ENCODE data around the gene TTC22. TPM values are rescaled to one million over a fixed set of nuclear protein-coding genes. Genes with fewer than 3 reads are reported as not detected.

The TTC22 gene
- total and polyA plus RNA-seq, 8 donors, result 4.2 to 65.2 (median 21.6) TPM

DNA sequence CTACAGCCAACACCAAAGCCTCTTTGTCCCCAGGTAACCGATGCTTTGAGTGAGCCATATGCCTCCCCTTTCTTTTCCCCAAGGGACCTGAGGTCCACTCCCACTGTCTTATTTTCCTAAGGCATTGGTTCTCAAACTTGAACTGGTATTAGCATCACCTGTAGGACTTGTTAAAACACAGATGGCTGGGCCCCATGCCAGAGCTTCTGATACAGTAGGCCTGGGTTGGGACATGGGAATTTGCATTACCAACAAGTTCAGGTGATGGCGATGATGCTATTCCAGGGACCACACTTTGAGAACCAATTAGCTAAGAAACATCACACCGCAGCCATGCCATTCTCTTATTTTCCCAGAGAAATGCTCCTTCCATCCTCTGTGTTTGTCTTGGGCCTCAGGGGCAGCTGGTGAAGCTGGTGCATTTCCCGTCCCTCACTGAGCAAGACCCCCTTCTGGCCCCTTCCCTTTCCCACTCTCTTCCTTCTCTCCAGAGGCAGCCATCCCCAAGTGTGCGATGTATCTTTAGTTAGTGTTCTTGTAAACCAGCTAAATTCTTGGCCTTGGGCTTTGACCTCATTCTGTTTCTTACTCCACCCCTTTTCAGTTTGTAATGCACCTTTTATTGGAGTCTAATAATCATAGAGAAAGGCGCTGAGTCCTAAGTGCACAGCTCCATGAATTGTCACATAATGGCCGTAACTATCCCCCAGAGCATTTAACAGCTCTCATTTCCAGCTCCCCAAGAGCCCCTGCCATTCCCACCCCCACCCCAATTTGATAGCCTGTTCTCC, 14.2 kb upstream of the TTC22 start:
- 76 to 90% (median 87%) methylated on average over 7 of the region's 7 CpGs for WGBS, 5 donors
- Histone ChIP-seq H3K27ac (no peak overlapping the region), H3K4me1 (peaks cover 0 to 4% (median 2%) of the 10 kb centered on the region in 4 donors), H3K36me3 (no peaks in the 10 kb centered on the region), H3K27me3 (no peaks in the 10 kb centered on the region), H3K4me3 (no peak overlapping the region), H3K9me3 (no peaks in the 10 kb centered on the region)
- TF ChIP-seq EP300 (IDR thresholded peaks at IDR 0.05) (no peak), POLR2AphosphoS5 (IDR thresholded peaks at IDR 0.05) (no peak), POLR2A (IDR thresholded peaks at IDR 0.05) (no peak)
- TF ChIP-seq, protein P1, sequence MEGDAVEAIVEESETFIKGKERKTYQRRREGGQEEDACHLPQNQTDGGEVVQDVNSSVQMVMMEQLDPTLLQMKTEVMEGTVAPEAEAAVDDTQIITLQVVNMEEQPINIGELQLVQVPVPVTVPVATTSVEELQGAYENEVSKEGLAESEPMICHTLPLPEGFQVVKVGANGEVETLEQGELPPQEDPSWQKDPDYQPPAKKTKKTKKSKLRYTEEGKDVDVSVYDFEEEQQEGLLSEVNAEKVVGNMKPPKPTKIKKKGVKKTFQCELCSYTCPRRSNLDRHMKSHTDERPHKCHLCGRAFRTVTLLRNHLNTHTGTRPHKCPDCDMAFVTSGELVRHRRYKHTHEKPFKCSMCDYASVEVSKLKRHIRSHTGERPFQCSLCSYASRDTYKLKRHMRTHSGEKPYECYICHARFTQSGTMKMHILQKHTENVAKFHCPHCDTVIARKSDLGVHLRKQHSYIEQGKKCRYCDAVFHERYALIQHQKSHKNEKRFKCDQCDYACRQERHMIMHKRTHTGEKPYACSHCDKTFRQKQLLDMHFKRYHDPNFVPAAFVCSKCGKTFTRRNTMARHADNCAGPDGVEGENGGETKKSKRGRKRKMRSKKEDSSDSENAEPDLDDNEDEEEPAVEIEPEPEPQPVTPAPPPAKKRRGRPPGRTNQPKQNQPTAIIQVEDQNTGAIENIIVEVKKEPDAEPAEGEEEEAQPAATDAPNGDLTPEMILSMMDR (IDR thresholded peaks at IDR 0.05), result no peak
- intact Hi-C loops (cut with DNase I; ENCODE audit: low total_unique reads), result no loop called here
- peak in 1 of 2 donors; percentile 33 for DNase-seq

DNA sequence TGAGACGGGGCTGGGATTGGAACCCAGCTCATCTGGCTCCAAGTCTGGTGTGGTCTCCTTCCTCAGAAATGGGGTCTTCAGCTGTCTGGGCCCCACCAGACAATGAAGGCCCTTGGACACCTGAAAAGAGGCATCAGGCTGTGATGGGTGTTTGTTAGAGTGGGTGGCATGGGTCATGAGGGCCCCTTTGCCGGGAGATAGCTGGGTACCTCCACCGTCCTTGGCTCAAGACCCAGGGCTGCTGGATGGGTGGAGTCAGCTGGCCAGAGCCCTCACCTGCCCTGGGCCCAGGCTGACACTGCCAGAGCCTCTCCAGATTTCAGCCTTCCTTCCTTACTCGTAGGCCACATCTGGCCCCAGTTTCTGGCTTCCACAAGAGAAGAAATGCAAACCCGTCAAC, 13.4 kb upstream of the TTC22 start:
- intact Hi-C loops (cut with DNase I; ENCODE audit: low total_unique reads), result loop anchor here (5.0 kb wide), 1 partner anchor 142 kb away; no protein-coding TSS in a partner anchor
- Histone ChIP-seq H3K4me1 (peaks cover 0 to 6% (median 2%) of the 10 kb centered on the region in 4 donors), H3K27ac (no peak overlapping the region), H3K4me3 (no peak overlapping the region), H3K27me3 (no peaks in the 10 kb centered on the region), H3K9me3 (no peaks in the 10 kb centered on the region), H3K36me3 (no peaks in the 10 kb centered on the region)
- TF ChIP-seq EP300 (IDR thresholded peaks at IDR 0.05) (no peak), POLR2A (IDR thresholded peaks at IDR 0.05) (no peak), POLR2AphosphoS5 (IDR thresholded peaks at IDR 0.05) (no peak)
- TF ChIP-seq, protein P1 (IDR thresholded peaks at IDR 0.05), result no peak
- 74 to 94% (median 86%) methylated on average over 5 of the region's 5 CpGs for WGBS, 5 donors
- DNase-seq, result peak in 1 of 2 donors; percentile 24

DNA sequence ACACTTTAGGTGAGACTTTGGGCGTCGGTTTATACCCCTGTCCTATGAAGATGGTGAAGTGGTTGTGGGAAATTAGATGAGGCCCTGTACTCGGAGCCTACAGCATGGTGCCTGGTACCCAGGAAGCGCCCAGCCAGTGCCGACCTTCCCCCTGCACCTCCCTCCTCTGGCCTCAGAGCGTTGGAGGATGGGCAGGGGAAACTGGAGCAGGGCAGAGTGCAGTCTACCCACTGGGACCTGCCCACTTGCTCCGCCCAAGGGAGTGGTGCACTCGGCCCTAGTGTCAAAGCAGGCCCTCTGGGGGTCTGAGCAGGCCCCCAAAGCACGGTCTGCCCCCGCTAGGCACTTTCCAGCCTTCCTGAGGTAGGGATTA, 13.0 kb upstream of the TTC22 start:
- 66 to 90% (median 69%) methylated on average over 4 to 10 of the region's 10 CpGs for WGBS, 5 donors
- Histone ChIP-seq H3K9me3 (no peaks in the 10 kb centered on the region), H3K27me3 (no peaks in the 10 kb centered on the region), H3K27ac (no peak overlapping the region), H3K4me3 (no peak overlapping the region), H3K36me3 (no peaks in the 10 kb centered on the region), H3K4me1 (peaks cover 0 to 7% (median 3%) of the 10 kb centered on the region in 4 donors)
- intact Hi-C loops (cut with DNase I; ENCODE audit: low total_unique reads), result loop anchor here (5.0 kb wide), 1 partner anchor 142 kb away; no protein-coding TSS in a partner anchor
- TF ChIP-seq POLR2AphosphoS5 (IDR thresholded peaks at IDR 0.05) (no peak), EP300 (IDR thresholded peaks at IDR 0.05) (no peak)
- DNase-seq, result peak; percentile 22 to 47

DNA sequence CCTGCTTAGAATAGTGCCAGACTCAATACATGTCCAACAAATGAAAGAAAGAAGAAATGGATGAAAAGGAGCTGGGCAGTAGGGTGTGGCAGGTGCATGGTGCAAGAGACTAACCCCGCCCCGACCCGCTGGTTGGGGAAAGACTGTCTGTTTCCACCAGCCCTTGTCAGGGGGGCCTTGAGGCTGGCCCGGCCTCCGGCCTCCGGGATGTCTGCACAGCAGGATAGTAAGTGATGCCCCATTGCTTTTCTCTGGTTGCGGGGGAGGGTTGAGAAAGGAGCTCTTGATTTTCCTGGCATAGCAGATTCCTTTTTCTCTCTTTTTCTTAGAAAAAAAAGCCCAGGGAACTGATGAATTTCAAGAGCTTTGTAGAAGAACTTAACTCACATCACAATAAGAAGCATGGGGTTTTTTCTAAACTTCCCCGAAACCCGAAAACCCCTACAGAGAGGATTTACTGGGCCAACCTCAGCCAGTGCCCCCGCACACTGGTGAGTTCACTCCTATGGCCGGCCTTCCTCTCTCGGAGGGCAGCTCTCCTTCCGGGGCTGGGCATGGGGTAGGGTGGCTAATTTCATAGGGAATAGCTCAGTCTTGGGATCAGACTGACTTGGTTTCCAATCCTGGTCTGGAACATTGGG, 12.5 kb upstream of the TTC22 start:
- Histone ChIP-seq H3K9me3 (no peaks in the 10 kb centered on the region), H3K4me1 (peaks cover 0 to 7% (median 3%) of the 10 kb centered on the region in 4 donors), H3K27me3 (no peaks in the 10 kb centered on the region), H3K27ac (no peak overlapping the region), H3K4me3 (no peak overlapping the region), H3K36me3 (no peaks in the 10 kb centered on the region)
- peak in 1 of 2 donors; percentile 17 for DNase-seq
- intact Hi-C loops (cut with DNase I; ENCODE audit: low total_unique reads), result loop anchor here (5.0 kb wide), 1 partner anchor 141 kb away; no protein-coding TSS in a partner anchor
- TF ChIP-seq POLR2AphosphoS5 (IDR thresholded peaks at IDR 0.05), result no peak
- no peak for TF ChIP-seq EP300 (IDR thresholded peaks at IDR 0.05)
- TF ChIP-seq, protein P1 (IDR thresholded peaks at IDR 0.05), result no peak
- no peak for TF ChIP-seq POLR2A (IDR thresholded peaks at IDR 0.05)
- WGBS, 5 donors, result 73 to 83% (median 76%) methylated on average over 13 of the region's 13 CpGs
